Chondrocyte (in vitro differentiated cells): Measurements from ENCODE around the gene MARK4. TPM values are rescaled to one million over a fixed set of nuclear protein-coding genes. Genes with fewer than 3 reads are reported as not detected.
A peak's percentile ranks its signal among the peaks of the same experiment; 100 is the strongest.

ENCODE experiments used
- DNase-seq: peaks from one replicate; pipeline ENCODE4 v3.0.0; 2021; ENCODE audit warnings: mixed read lengths, low spot score
- H3K27ac Mint-ChIP-seq: one replicate; pipeline ENCODE4 v1.8.0; 2021; ENCODE audit warnings: mild to moderate bottlenecking, moderate library complexity, mixed read lengths; ENCODE audit not compliant: unreplicated experiment
- H3K27me3 Mint-ChIP-seq: 2 replicates; pipeline ENCODE4 v1.8.0; 2021; ENCODE audit warnings: low read depth, mixed read lengths
- H3K36me3 Mint-ChIP-seq: 2 replicates; pipeline ENCODE4 v1.8.0; 2021; ENCODE audit warnings: low read depth, mixed read lengths
- H3K4me1 Mint-ChIP-seq: 2 replicates; pipeline ENCODE4 v1.8.0; 2021; ENCODE audit warnings: low read depth, mild to moderate bottlenecking, mixed read lengths
- H3K4me3 Mint-ChIP-seq: one replicate; pipeline ENCODE4 v1.8.0; 2021; ENCODE audit warnings: mild to moderate bottlenecking, moderate library complexity, mixed read lengths; ENCODE audit not compliant: unreplicated experiment
- H3K9me3 Mint-ChIP-seq: 2 replicates; pipeline ENCODE4 v1.8.0; 2021; ENCODE audit warnings: low read depth, mixed read lengths
- CTCF ChIP-seq: fragments of 200-600 bp; sonication (generic); IDR thresholded peaks from 2 replicates; pipeline ENCODE4 v1.5.0; 2021; ENCODE audit warnings: antibody characterized with exemption, mild to moderate bottlenecking, moderate library complexity
- long read RNA-seq: library from polyadenylated mRNA; stranded (forward); transcript quantifications from one replicate; pipeline ENCODE4 v2.0.0, GENCODE V29; 2021
- total RNA-seq: library from RNA; stranded (reverse); gene quantifications from 3 replicates; pipeline ENCODE4 v1.2.1, GENCODE V29; 2021

Gene MARK4
- 36.5 to 54.7 TPM (median 46.3 TPM) in 3 replicates for total RNA-seq
- long read RNA-seq, partial matches to known transcripts, result 11 of 19 reads
- long read RNA-seq, other reads (novel, unspliced or antisense), result 6 of 19 reads

GRCh38 chr19:45250832-45251451 lies at the start of gene MARK4:
Gene MARK4 (plus strand): TSS chr19:45251271. CDS start chr19:45251589, 318 bp downstream.
- DNase-seq, result no peak
- H3K36me3 Mint-ChIP-seq, result no peaks in the 10 kb centered on the region
- no peak for TF ChIP-seq CTCF
- H3K9me3 Mint-ChIP-seq, result no peaks in the 10 kb centered on the region
- peaks cover 36% of the 10 kb centered on the region for H3K4me1 Mint-ChIP-seq
- H3K4me3 Mint-ChIP-seq, result peak within 1 kb of the TSS; percentile 85
- no peaks in the 10 kb centered on the region for H3K27me3 Mint-ChIP-seq
- H3K27ac Mint-ChIP-seq, result peak within 1 kb of the TSS; percentile 80

GRCh38 chr19:45202637-45203036 lies 48.4 kb upstream of the MARK4 start:
- peaks cover 3% of the 10 kb centered on the region for H3K36me3 Mint-ChIP-seq
- no peak for TF ChIP-seq CTCF

GRCh38 chr19:45205810-45206209 lies 45.3 kb upstream of the MARK4 start:
- H3K4me1 Mint-ChIP-seq, result peaks cover 5% of the 10 kb centered on the region
- TF ChIP-seq CTCF, result no peak
- DNase-seq, result no peak
- H3K9me3 Mint-ChIP-seq, result no peaks in the 10 kb centered on the region
- H3K27ac Mint-ChIP-seq, result no peak overlapping the region
- H3K36me3 Mint-ChIP-seq, result peaks cover 3% of the 10 kb centered on the region
- H3K27me3 Mint-ChIP-seq, result no peaks in the 10 kb centered on the region
- no peak overlapping the region for H3K4me3 Mint-ChIP-seq

More at GRCh38 chr19:45202637-45203036, 48.4 kb upstream of the MARK4 start:
- H3K4me3 Mint-ChIP-seq, result no peak overlapping the region
- no peak overlapping the region for H3K27ac Mint-ChIP-seq
- no peaks in the 10 kb centered on the region for H3K9me3 Mint-ChIP-seq
- no peak for DNase-seq
- H3K4me1 Mint-ChIP-seq, result no peaks in the 10 kb centered on the region
- H3K27me3 Mint-ChIP-seq, result no peaks in the 10 kb centered on the region

GRCh38 chr19:45206328-45206727 lies 44.7 kb upstream of the MARK4 start:
- Mint-ChIP-seq H3K9me3 (no peaks in the 10 kb centered on the region), H3K4me1 (peaks cover 9% of the 10 kb centered on the region), H3K36me3 (peaks cover 3% of the 10 kb centered on the region), H3K27me3 (no peaks in the 10 kb centered on the region), H3K4me3 (no peak overlapping the region), H3K27ac (no peak overlapping the region)
- DNase-seq, result no peak
- no peak for TF ChIP-seq CTCF

- Mint-ChIP-seq H3K36me3 (no peaks in the 10 kb centered on the region), H3K9me3 (no peaks in the 10 kb centered on the region), H3K4me3 (no peak overlapping the region), H3K4me1 (peaks cover 53% of the 10 kb centered on the region), H3K27me3 (no peaks in the 10 kb centered on the region), H3K27ac (peak overlapping the region; percentile 22)
- no peak for TF ChIP-seq CTCF
- DNase-seq, result no peak
These were observed 39.2 kb upstream of the MARK4 start for GRCh38 chr19:45211751-45212381.
